Gastroesophageal sphincter (tissue), 4 donors: ENCODE measurements around the gene ISCA2. TPM values are rescaled to one million over a fixed set of nuclear protein-coding genes. Genes with fewer than 3 reads are reported as not detected.

Experiments used
- ATAC-seq: fragments of 150-250 bp; one replicate; pipeline ENCODE4 v1.9.1; 2016; ENCODE audit warnings: mild to moderate bottlenecking, moderate library complexity
- H3K27ac ChIP-seq, 4 donors: fragments of 200-600 bp; sonication (generic) in 3 of 4; 1 replicate in 3 of 4; 2 replicates in 1 of 4; pipeline ENCODE4 v1.5.1; 2016 to 2019
- H3K27me3 ChIP-seq: fragments of 200-600 bp; sonication (generic); one replicate; pipeline ENCODE4 v1.5.1; 2019
- H3K36me3 ChIP-seq, 2 donors: fragments of 200-600 bp; sonication (generic); one replicate each; pipeline ENCODE4 v1.5.1; 2019; ENCODE audit warnings: control low read depth in 1 of 2
- H3K4me1 ChIP-seq, 3 donors: fragments of 200-600 bp; sonication (generic); 1 replicate in 2 of 3; 2 replicates in 1 of 3; pipeline ENCODE4 v1.5.1; 2016 to 2019; ENCODE audit warnings: control low read depth in 2 of 3
- H3K4me3 ChIP-seq, 2 donors: fragments of 200-600 bp; sonication (generic); one replicate each; pipeline ENCODE4 v1.5.1; 2019; ENCODE audit warnings: mild to moderate bottlenecking in 1 of 2, moderate library complexity in 1 of 2
- H3K9me3 ChIP-seq, 3 donors: fragments of 200-600 bp; sonication (generic); one replicate each; pipeline ENCODE4 v1.5.1; 2017 to 2019; ENCODE audit warnings: control low read depth in 2 of 3
- EP300 ChIP-seq: sonication (generic); formaldehyde crosslinking; IDR thresholded peaks from one replicate; pipeline ENCODE4 v1.6.1; 2017; ENCODE audit warnings: antibody characterized with exemption, mild to moderate bottlenecking
- POLR2A ChIP-seq, 2 donors: fragments of 450-650 bp; IDR thresholded peaks; one replicate each; pipeline ENCODE4 v1.6.1; 2017; ENCODE audit warnings: antibody characterized with exemption in 2 of 2, mild to moderate bottlenecking in 2 of 2, moderate library complexity in 1 of 2
- POLR2AphosphoS5 ChIP-seq: sonication (generic); formaldehyde crosslinking; IDR thresholded peaks from one replicate; pipeline ENCODE4 v1.6.1; 2017; ENCODE audit warnings: antibody characterized with exemption
- WGBS, 2 donors: methylation state at CpG; one replicate each; pipeline ENCODE4 v1.1.5; 2018; ENCODE audit warnings: low coverage in 1 of 2; 5-methylcytosine and 5-hydroxymethylcytosine counted together
- total RNA-seq, 4 donors: library from RNA; depleted of rRNA; stranded (reverse); fragments of >200 nt; gene quantifications; one replicate each; pipeline ENCODE4 v1.1.0, GENCODE V29; 2016
- TF ChIP-seq, protein P1 (sequence below), 4 experiments: fragments of 200-600 bp in 2 of 4; fragments of 450-650 bp in 2 of 4; sonication (generic) in 1 of 4; IDR thresholded peaks; one replicate each; pipeline ENCODE4 v1.5.1; 2017 to 2019; ENCODE audit warnings: antibody characterized with exemption in 4 of 4, mild to moderate bottlenecking in 2 of 4, moderate library complexity in 2 of 4

Gene ISCA2
- total RNA-seq, 4 donors from 2014 or later: 10.6 to 16.3 (median 10.9) TPM

DNA sequence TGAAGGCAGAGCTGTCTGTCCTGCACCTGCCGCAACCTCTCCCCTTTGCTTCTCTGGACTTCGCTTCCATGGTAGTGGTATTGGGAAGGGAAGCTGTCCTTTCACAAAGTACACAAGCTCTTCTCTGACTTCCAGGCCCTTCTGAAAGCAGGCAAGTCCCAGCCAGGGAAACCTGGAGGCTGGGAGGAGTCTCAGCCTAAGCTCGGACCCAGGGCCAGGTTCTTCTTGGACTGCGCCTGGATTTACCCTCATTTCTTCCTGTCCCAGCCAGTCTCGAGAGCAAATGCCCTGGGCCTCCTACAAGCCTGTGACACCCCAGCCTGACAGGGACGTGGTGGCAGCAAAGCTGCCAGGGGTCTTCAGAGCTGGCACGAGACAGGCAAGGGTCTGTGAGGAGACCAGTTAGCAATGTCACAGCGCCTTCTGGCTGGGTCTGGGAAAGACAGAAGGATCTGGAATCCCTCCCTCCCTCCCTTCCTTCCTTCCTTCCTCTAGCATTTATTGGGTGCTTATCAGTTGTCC, 22.4 kb downstream of the ISCA2 start:
- TF ChIP-seq, protein P1, sequence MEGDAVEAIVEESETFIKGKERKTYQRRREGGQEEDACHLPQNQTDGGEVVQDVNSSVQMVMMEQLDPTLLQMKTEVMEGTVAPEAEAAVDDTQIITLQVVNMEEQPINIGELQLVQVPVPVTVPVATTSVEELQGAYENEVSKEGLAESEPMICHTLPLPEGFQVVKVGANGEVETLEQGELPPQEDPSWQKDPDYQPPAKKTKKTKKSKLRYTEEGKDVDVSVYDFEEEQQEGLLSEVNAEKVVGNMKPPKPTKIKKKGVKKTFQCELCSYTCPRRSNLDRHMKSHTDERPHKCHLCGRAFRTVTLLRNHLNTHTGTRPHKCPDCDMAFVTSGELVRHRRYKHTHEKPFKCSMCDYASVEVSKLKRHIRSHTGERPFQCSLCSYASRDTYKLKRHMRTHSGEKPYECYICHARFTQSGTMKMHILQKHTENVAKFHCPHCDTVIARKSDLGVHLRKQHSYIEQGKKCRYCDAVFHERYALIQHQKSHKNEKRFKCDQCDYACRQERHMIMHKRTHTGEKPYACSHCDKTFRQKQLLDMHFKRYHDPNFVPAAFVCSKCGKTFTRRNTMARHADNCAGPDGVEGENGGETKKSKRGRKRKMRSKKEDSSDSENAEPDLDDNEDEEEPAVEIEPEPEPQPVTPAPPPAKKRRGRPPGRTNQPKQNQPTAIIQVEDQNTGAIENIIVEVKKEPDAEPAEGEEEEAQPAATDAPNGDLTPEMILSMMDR (IDR thresholded peaks at IDR 0.05): no peak
- no peak for TF ChIP-seq POLR2A (IDR thresholded peaks at IDR 0.05)
- TF ChIP-seq EP300: no peak
- WGBS, 2 donors: 81 to 100% methylated on average over 2 to 3 of the region's 8 CpGs
- Histone ChIP-seq H3K9me3 (no peaks in the 10 kb centered on the region), H3K27me3 (no peaks in the 10 kb centered on the region), H3K27ac (no peak overlapping the region), H3K4me3 (no peak overlapping the region), H3K4me1 (no peaks in the 10 kb centered on the region), H3K36me3 (peaks cover 0 to 33% of the 10 kb centered on the region in 2 donors)
- ATAC-seq: no peak

DNA sequence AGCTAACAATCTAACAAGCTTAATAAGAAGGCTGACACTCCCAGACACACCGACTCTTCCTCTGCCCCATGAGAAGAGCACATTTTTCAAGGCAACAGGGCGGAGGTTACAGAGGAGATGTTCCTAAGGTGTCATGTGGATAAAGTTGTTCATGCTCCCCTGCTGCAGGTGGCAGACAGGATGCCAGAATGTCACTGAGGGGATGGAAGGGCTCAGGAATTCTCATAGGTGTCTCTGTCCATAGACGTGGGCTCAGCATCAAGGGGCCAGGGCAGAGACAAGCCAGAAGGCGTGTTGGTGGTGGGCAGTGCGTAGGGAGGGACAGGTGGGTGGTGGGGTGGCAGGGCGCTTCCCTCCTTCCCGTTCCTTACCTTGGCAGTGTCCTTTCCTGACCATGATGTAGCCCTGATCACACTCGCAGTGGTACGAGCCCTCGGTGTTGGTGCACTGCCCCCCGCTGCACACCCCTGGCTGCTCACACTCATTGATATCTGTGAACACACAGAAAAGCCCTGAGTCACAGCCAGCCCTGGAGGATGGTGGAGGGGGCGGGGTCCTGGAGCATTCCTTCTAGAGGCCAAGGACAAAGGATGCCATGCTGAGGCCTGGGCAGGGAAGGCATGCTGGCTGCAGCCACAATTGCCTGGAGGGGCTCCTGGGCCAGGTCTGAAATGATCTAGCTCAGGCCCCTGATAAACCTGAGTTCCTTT, 23.0 kb downstream of the ISCA2 start:
- TF ChIP-seq POLR2A (IDR thresholded peaks at IDR 0.05) (no peak), EP300 (no peak), POLR2AphosphoS5 (no peak)
- TF ChIP-seq, protein P1 (IDR thresholded peaks at IDR 0.05): no peak
- Histone ChIP-seq H3K36me3 (peaks cover 0 to 38% of the 10 kb centered on the region in 2 donors), H3K4me3 (no peak overlapping the region), H3K27ac (no peak overlapping the region), H3K9me3 (no peaks in the 10 kb centered on the region), H3K27me3 (no peaks in the 10 kb centered on the region), H3K4me1 (no peaks in the 10 kb centered on the region)
- no peak for ATAC-seq
- WGBS, 2 donors: 83 to 85% methylated on average over 6 to 7 of the region's 12 CpGs

DNA sequence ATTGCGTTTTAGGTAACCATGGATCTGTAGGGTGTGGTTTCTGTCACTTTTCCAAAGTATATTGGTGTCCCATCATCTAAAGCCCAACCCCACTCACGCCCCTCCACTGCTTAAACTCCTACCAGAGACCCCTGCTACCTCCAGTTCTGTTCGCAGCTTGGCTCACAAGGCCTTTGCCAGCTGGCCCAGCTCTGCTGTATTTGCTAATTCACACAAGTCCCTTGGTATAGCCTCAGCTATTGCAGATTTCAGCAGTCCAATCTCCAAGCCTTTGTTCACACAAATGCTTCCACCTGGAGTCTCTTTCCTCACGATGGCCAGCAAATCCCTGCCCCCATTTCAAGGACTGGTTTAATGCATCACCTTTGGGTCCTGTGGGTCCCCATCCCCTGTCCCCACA, 24.2 kb downstream of the ISCA2 start:
- TF ChIP-seq POLR2A (IDR thresholded peaks at IDR 0.05) (no peak), EP300 (no peak), POLR2AphosphoS5 (no peak)
- TF ChIP-seq, protein P1 (IDR thresholded peaks at IDR 0.05): no peak
- peaks cover 0 to 48% of the 10 kb centered on the region in 2 donors for H3K36me3 ChIP-seq
- no peaks in the 10 kb centered on the region for H3K9me3 ChIP-seq
- H3K4me3 ChIP-seq: no peak overlapping the region
- 72 to 83% methylated on average over 2 to 3 of the region's 4 CpGs for WGBS, 2 donors
- no peak for ATAC-seq
- H3K27ac ChIP-seq: no peak overlapping the region
- no peaks in the 10 kb centered on the region for H3K27me3 ChIP-seq
- H3K4me1 ChIP-seq: no peaks in the 10 kb centered on the region

DNA sequence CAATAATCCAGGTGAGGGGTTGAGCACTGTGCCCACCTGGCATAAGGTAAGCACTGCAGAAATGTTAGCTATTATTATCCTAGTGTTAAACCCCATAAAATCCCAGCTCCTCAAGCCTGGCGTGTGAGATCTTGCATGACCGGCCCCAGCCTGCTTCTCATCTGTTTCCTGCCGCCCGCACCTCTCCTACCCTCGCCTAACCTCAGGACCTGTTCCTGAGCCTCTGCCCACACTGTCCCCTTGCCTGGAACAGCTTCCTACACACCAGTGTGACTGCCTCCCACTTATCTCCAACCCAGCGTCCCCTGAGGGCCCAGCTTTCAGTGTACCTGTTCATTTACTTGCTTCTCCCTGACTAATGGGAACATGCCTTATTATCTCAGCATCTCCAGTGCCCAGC, 24.7 kb downstream of the ISCA2 start:
- peaks cover 0 to 44% of the 10 kb centered on the region in 2 donors for H3K36me3 ChIP-seq
- WGBS, 2 donors: 90% methylated on average over 2 to 5 of the region's 6 CpGs
- no peak for ATAC-seq
- no peak overlapping the region for H3K27ac ChIP-seq
- no peaks in the 10 kb centered on the region for H3K4me1 ChIP-seq
- H3K4me3 ChIP-seq: no peak overlapping the region
- no peaks in the 10 kb centered on the region for H3K27me3 ChIP-seq
- no peaks in the 10 kb centered on the region for H3K9me3 ChIP-seq
- TF ChIP-seq POLR2AphosphoS5 (no peak), EP300 (no peak), POLR2A (IDR thresholded peaks at IDR 0.05) (no peak)
- TF ChIP-seq, protein P1 (IDR thresholded peaks at IDR 0.05): no peak
